Smooth muscle cell (in vitro differentiated cells): ENCODE results near the gene TBC1D4. TPM values are rescaled to one million over a fixed set of nuclear protein-coding genes. Genes with fewer than 3 reads are reported as not detected.

Experiments
- DNase-seq: peaks from one replicate; lab custom pipeline; 2025; ENCODE audit not compliant: unreplicated experiment; lab: John Stamatoyannopoulos, UW
- H2AFZ ChIP-seq: fragments of 200-600 bp; sonication (generic); 2 replicates; pipeline ENCODE4 v1.6.0; 2016; ENCODE audit warnings: antibody characterized with exemption, low read depth, mild to moderate bottlenecking
- H3F3A ChIP-seq: fragments of 200-600 bp; sonication (generic); 2 replicates; pipeline ENCODE4 v1.6.0; 2017; ENCODE audit warnings: antibody characterized with exemption, low read depth
- H3K27ac ChIP-seq: fragments of 200-600 bp; sonication (generic); 2 replicates; pipeline ENCODE4 v1.5.1; 2016; ENCODE audit warnings: low read depth, mild to moderate bottlenecking
- H3K27me3 ChIP-seq: fragments of 200-600 bp; sonication (generic); 2 replicates; pipeline ENCODE4 v1.6.1; 2016; ENCODE audit warnings: low read depth, mild to moderate bottlenecking
- H3K36me3 ChIP-seq: fragments of 200-600 bp; sonication (generic); 2 replicates; pipeline ENCODE4 v1.5.1; 2016; ENCODE audit warnings: low read depth
- H3K4me1 ChIP-seq: fragments of 200-600 bp; sonication (generic); 2 replicates; pipeline ENCODE4 v1.5.1; 2016; ENCODE audit warnings: low read depth
- H3K4me2 ChIP-seq: fragments of 200-600 bp; sonication (generic); 2 replicates; pipeline ENCODE4 v1.6.0; 2016; ENCODE audit warnings: mild to moderate bottlenecking
- H3K4me3 ChIP-seq: fragments of 200-600 bp; sonication (generic); 2 replicates; pipeline ENCODE4 v1.5.1; 2016; ENCODE audit warnings: mild to moderate bottlenecking
- H3K79me2 ChIP-seq: fragments of 200-600 bp; sonication (generic); 2 replicates; pipeline ENCODE4 v1.6.0; 2016; ENCODE audit warnings: low read depth, mild to moderate bottlenecking
- H3K9ac ChIP-seq: fragments of 200-600 bp; sonication (generic); 2 replicates; pipeline ENCODE4 v1.6.0; 2016; ENCODE audit warnings: low read depth
- H3K9me3 ChIP-seq: fragments of 200-600 bp; sonication (generic); replicated peaks from 2 replicates; pipeline ENCODE4 v1.5.1; 2016; ENCODE audit warnings: low read depth
- H4K20me1 ChIP-seq: fragments of 200-600 bp; sonication (generic); 2 replicates; pipeline ENCODE4 v1.6.0; 2016; ENCODE audit warnings: low read depth
- CTCF ChIP-seq: fragments of 200-600 bp; sonication (generic); IDR thresholded peaks from 2 replicates; pipeline ENCODE4 v1.5.1; 2017; ENCODE audit warnings: borderline replicate concordance, mild to moderate bottlenecking, antibody characterized with exemption; ENCODE audit not compliant: insufficient read depth, poor library complexity, severe bottlenecking
- WGBS: methylation state at CpG from one replicate; pipeline ENCODE4 v1.1.7; 2016; ENCODE audit warnings: low lambda C conversion rate; 5-methylcytosine and 5-hydroxymethylcytosine counted together
- polyA plus RNA-seq: library from polyadenylated mRNA; unstranded; fragments of >200 nt; fragmentation: Nextera tagmentation; extraction: Ambion mirVana; gene quantifications from 2 replicates; pipeline ENCODE4 v1.2.1, GENCODE V29; 2016
- total RNA-seq: library from RNA; depleted of rRNA; stranded (reverse); fragments of >200 nt; gene quantifications from 2 replicates; pipeline ENCODE4 v1.2.3, GENCODE V29; 2014

Gene TBC1D4
- total and polyA plus RNA-seq, 2 experiments from 2014 or later, result 7.7 to 21.9 TPM

- H3K9ac ChIP-seq, result no peak overlapping the region
- WGBS, result 27% methylated on average over 1 of the region's 1 CpG
- H3K4me1 ChIP-seq, result no peaks in the 10 kb centered on the region
- no peak overlapping the region for H3K4me3 ChIP-seq
- H3K27me3 ChIP-seq, result no peaks in the 10 kb centered on the region
- H4K20me1 ChIP-seq, result no peaks in the 10 kb centered on the region
- H3K79me2 ChIP-seq, result no peaks in the 10 kb centered on the region
- H3K27ac ChIP-seq, result no peak overlapping the region
- no peak for DNase-seq
- no peak for TF ChIP-seq CTCF
- no peaks in the 10 kb centered on the region for H3K9me3 ChIP-seq
- no peaks in the 10 kb centered on the region for H3F3A ChIP-seq
- no peak overlapping the region for H2AFZ ChIP-seq
- peaks cover 8% of the 10 kb centered on the region for H3K36me3 ChIP-seq
- no peak overlapping the region for H3K4me2 ChIP-seq
Measured at GRCh38 chr13:75324413-75324940, 157.5 kb downstream of the TBC1D4 start.

- H3K9ac ChIP-seq, result no peak overlapping the region
- H2AFZ ChIP-seq, result no peak overlapping the region
- TF ChIP-seq CTCF, result no peak
- no peaks in the 10 kb centered on the region for H3K4me1 ChIP-seq
- H3K27me3 ChIP-seq, result no peaks in the 10 kb centered on the region
- no peaks in the 10 kb centered on the region for H3K9me3 ChIP-seq
- H4K20me1 ChIP-seq, result no peaks in the 10 kb centered on the region
- H3K4me3 ChIP-seq, result no peak overlapping the region
- no peak overlapping the region for H3K4me2 ChIP-seq
- no peaks in the 10 kb centered on the region for H3K79me2 ChIP-seq
- WGBS, result 98% methylated on average over 3 of the region's 3 CpGs
- no peak for DNase-seq
- no peaks in the 10 kb centered on the region for H3F3A ChIP-seq
- peaks cover 8% of the 10 kb centered on the region for H3K36me3 ChIP-seq
- H3K27ac ChIP-seq, result no peak overlapping the region
Measured at GRCh38 chr13:75321084-75321483, 160.9 kb downstream of the TBC1D4 start.

DNA sequence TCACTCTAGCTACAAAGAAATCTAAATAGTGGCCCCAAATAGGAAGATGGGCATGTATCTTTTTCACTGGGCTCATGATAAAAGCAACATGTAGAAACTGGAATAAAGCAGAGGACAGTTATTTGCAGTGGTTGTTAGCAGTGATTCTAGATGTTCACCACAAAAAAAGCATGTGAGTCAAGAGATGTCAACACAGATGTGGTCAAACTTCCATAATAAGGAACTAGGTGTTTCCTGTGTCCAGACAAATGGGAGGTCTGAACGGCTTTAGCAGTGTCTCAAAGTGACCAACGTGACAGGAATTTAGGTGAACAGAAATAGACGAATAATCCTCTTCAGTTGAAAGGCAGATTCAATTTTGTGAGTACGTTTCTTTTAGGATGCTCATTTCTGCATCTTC, 162.7 kb downstream of the TBC1D4 start:
- Histone ChIP-seq H3F3A (no peaks in the 10 kb centered on the region), H3K79me2 (no peaks in the 10 kb centered on the region), H2AFZ (no peak overlapping the region), H3K36me3 (no peaks in the 10 kb centered on the region), H3K4me2 (no peak overlapping the region), H3K4me1 (no peaks in the 10 kb centered on the region), H3K9me3 (no peaks in the 10 kb centered on the region), H3K4me3 (no peak overlapping the region), H3K9ac (no peak overlapping the region), H4K20me1 (no peaks in the 10 kb centered on the region), H3K27ac (no peak overlapping the region), H3K27me3 (no peaks in the 10 kb centered on the region)
- no peak for TF ChIP-seq CTCF
- WGBS, result 83% methylated on average over 4 of the region's 4 CpGs
- DNase-seq, result no peak

DNA sequence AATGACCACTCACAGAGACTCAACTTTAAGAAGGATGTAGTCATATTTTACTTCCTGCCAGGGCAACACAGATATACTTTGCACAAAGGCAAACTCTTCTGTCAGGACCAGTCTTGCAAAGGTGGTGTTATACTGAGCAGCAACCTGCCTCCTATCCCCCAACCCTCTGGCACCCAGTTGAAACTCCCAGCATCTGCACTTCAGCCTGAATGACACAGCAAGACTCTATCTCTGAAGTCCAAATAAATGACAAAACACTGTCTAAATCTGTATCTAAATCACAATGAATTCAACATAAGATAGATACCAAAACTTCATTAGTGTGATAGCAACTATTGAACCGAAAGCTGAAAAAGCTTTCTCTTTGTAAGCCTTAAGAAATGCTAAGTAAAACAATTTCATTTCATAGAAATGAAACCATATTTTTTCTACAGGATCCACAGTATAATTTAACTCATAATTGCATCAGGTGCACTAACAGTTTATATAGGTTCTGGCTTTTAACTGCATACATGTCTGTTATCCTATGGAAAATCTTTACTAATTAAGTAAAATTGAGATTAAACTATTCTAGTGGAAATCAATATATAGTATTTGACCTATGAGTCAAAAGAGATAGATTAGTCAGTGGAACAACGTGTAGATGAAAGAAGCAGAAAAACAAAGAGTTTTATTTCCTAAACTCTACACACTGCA, 163.7 kb downstream of the TBC1D4 start:
- Histone ChIP-seq H3K9ac (no peak overlapping the region), H3F3A (no peaks in the 10 kb centered on the region), H3K36me3 (no peaks in the 10 kb centered on the region), H2AFZ (no peak overlapping the region), H3K9me3 (no peaks in the 10 kb centered on the region), H3K79me2 (no peaks in the 10 kb centered on the region), H3K4me3 (no peak overlapping the region), H3K27ac (no peak overlapping the region), H3K4me2 (no peak overlapping the region), H4K20me1 (no peaks in the 10 kb centered on the region), H3K4me1 (no peaks in the 10 kb centered on the region), H3K27me3 (no peaks in the 10 kb centered on the region)
- no peak for DNase-seq
- TF ChIP-seq CTCF, result no peak
- WGBS, result 89% methylated on average over 2 of the region's 2 CpGs
